GM19328 (cell line): ENCODE data around the gene SEH1L.

ENCODE experiments used
- ATAC-seq: cut with Tn5 transposase; IDR thresholded peaks from one replicate; pipeline ENCODE4 v1.9.1; 2021; ENCODE audit warnings: mild to moderate bottlenecking, moderate library complexity; ENCODE audit not compliant: unreplicated experiment

SEH1L gene

GRCh38 chr18:13035249-13035914 is 87.6 kb downstream of the SEH1L start:
- ATAC-seq = no peak

GRCh38 chr18:13036622-13037320 is 89.0 kb downstream of the SEH1L start:
- no peak for ATAC-seq
